IMR-90 (cell line): ENCODE data around the gene UPK1B. TPM values are rescaled to one million over a fixed set of nuclear protein-coding genes. Genes with fewer than 3 reads are reported as not detected.

Experiments
- ATAC-seq: fragments of 200-7000 bp; cut with Tn5 transposase; 2 replicates; pipeline ENCODE4 v1.9.1; 2020; ENCODE audit warnings: low read depth, mild to moderate bottlenecking, moderate library complexity
- BruUV-seq: library from RNA; stranded (reverse); fragments of 400-500 nt; replicated peaks from 2 replicates; lab custom pipeline; 2021; lab: Mats Ljungman, UMichigan
- CTCF ChIA-PET: fragments of 300-600 bp; formaldehyde crosslinking; extraction: SDS; loops from one replicate; lab custom pipeline; 2021; ENCODE audit warnings: antibody characterized with exemption; lab: Yijun Ruan, JAX
- POLR2A ChIA-PET: fragments of 300-600 bp; sonication (Branson Sonifier 250); formaldehyde crosslinking; loops from one replicate; lab custom pipeline; 2022; ENCODE audit warnings: antibody characterized with exemption; ENCODE audit not compliant: unreplicated experiment; lab: Charles Lee
- DNase-seq: peaks from one replicate; pipeline ENCODE4 v3.0.0; 2013
- H2AFZ ChIP-seq: replicated peaks from 2 replicates; pipeline ENCODE3; 2013; ENCODE audit warnings: low read length, mild to moderate bottlenecking; ENCODE audit not compliant: poor library complexity
- H2AK5ac ChIP-seq: 2 replicates; pipeline ENCODE4 v1.6.1; 2013; ENCODE audit warnings: low read depth, low read length, inconsistent platforms
- H2AK9ac ChIP-seq: replicated peaks from 2 replicates; pipeline ENCODE3; 2013; ENCODE audit warnings: mild to moderate bottlenecking, low read depth, low read length, moderate library complexity; ENCODE audit not compliant: poor library complexity
- H2BK120ac ChIP-seq: 2 replicates; pipeline ENCODE4 v1.6.1; 2013; ENCODE audit warnings: low read depth, low read length, inconsistent platforms
- H2BK15ac ChIP-seq: 3 replicates; pipeline ENCODE4 v1.6.1; 2013; ENCODE audit warnings: low read depth, low read length, inconsistent platforms
- H2BK20ac ChIP-seq: 2 replicates; pipeline ENCODE4 v1.6.1; 2013; ENCODE audit warnings: low read depth, mild to moderate bottlenecking, inconsistent platforms, low read length, moderate library complexity
- H2BK5ac ChIP-seq: 2 replicates; pipeline ENCODE4 v1.6.1; 2013; ENCODE audit warnings: mild to moderate bottlenecking, low read depth, low read length, inconsistent platforms; ENCODE audit not compliant: poor library complexity, severe bottlenecking
- H3K14ac ChIP-seq: replicated peaks from 2 replicates; pipeline ENCODE4 v1.6.1; 2013; ENCODE audit warnings: low read depth, low read length, inconsistent platforms
- H3K18ac ChIP-seq: 2 replicates; pipeline ENCODE4 v1.6.1; 2013; ENCODE audit warnings: low read depth, low read length, control low read depth
- H3K23ac ChIP-seq: 2 replicates; pipeline ENCODE4 v1.6.1; 2013; ENCODE audit warnings: low read depth, low read length, inconsistent platforms
- H3K27ac ChIP-seq: 2 replicates; pipeline ENCODE4 v1.5.1; 2013; ENCODE audit warnings: mild to moderate bottlenecking, control low read depth, low read length; ENCODE audit not compliant: insufficient read depth
- H3K27me3 ChIP-seq: 2 replicates; pipeline ENCODE4 v1.6.1; 2013; ENCODE audit warnings: low read length; ENCODE audit not compliant: control insufficient read depth, insufficient read depth
- H3K36me3 ChIP-seq: 2 replicates; pipeline ENCODE4 v1.6.1; 2013; ENCODE audit warnings: low read length, mixed read lengths; ENCODE audit not compliant: control insufficient read depth, insufficient read depth
- H3K4ac ChIP-seq: 2 replicates; pipeline ENCODE4 v1.6.1; 2013; ENCODE audit warnings: low read depth, low read length, inconsistent platforms
- H3K4me1 ChIP-seq: 2 replicates; pipeline ENCODE4 v1.6.1; 2013; ENCODE audit warnings: low read length, mixed read lengths; ENCODE audit not compliant: control insufficient read depth, insufficient read depth
- H3K4me2 ChIP-seq: 2 replicates; pipeline ENCODE4 v1.6.1; 2013; ENCODE audit warnings: low read depth, mild to moderate bottlenecking, control low read depth, low read length, moderate library complexity
- H3K4me3 ChIP-seq: 2 replicates; pipeline ENCODE4 v1.5.1; 2013; ENCODE audit warnings: low read depth, mild to moderate bottlenecking, control low read depth, low read length, moderate library complexity; ENCODE audit not compliant: insufficient read depth
- H3K56ac ChIP-seq: 2 replicates; pipeline ENCODE4 v1.6.1; 2013; ENCODE audit warnings: low read length, inconsistent platforms; ENCODE audit not compliant: insufficient read depth; ENCODE audit errors: extremely low read depth
- H3K79me1 ChIP-seq, 2 experiments: 2 replicates each; pipeline ENCODE4 v1.6.1; 2013; ENCODE audit warnings: low read length in 2 of 2, inconsistent platforms in 1 of 2, low read depth in 1 of 2
- H3K9ac ChIP-seq: 2 replicates; pipeline ENCODE4 v1.6.1; 2013; ENCODE audit warnings: low read depth, low read length, control low read depth
- H3K9me1 ChIP-seq: 2 replicates; pipeline ENCODE4 v1.6.1; 2013; ENCODE audit warnings: low read length, inconsistent platforms; ENCODE audit not compliant: insufficient read depth
- H3K9me3 ChIP-seq: 2 replicates; pipeline ENCODE4 v1.6.1; 2013; ENCODE audit warnings: low read length; ENCODE audit not compliant: control insufficient read depth, insufficient read depth
- H4K20me1 ChIP-seq: 2 replicates; pipeline ENCODE4 v1.6.1; 2013; ENCODE audit warnings: low read length, inconsistent platforms; ENCODE audit not compliant: insufficient read depth
- H4K5ac ChIP-seq: 2 replicates; pipeline ENCODE4 v1.6.1; 2013; ENCODE audit warnings: mild to moderate bottlenecking, low read depth, low read length, control low read depth
- H4K8ac ChIP-seq, 2 experiments: 2 replicates each; pipeline ENCODE4 v1.6.1; 2013; ENCODE audit warnings: low read depth in 2 of 2, low read length in 2 of 2, control low read depth in 1 of 2, inconsistent platforms in 1 of 2
- H4K91ac ChIP-seq: 2 replicates; pipeline ENCODE4 v1.6.1; 2013; ENCODE audit warnings: low read depth, low read length, inconsistent platforms; ENCODE audit not compliant: insufficient read depth
- BHLHE40 ChIP-seq: fragments of 150-350 bp; IDR thresholded peaks from 2 replicates; pipeline ENCODE4 v1.6.1; 2016; ENCODE audit warnings: mild to moderate bottlenecking, low read depth, low read length
- WGBS, 2 experiments: methylation state at CpG; one replicate each; pipeline versions ENCODE4 v1.1.5 to v1.1.7; 2013; ENCODE audit warnings: missing lambda C conversion rate in 2 of 2; ENCODE audit not compliant: insufficient read length in 1 of 2; ENCODE audit errors: extremely low coverage in 2 of 2; 5-methylcytosine and 5-hydroxymethylcytosine counted together
- dilution Hi-C: fragments of 300-500 bp; cut with HindIII; formaldehyde crosslinking; loops from one replicate; pipeline ENCODE4 v1.14.3; 2018; ENCODE audit warnings: low sequenced_read_pairs; ENCODE audit not compliant: unreplicated experiment
- in situ Hi-C: fragments of 300-500 bp; cut with MboI; formaldehyde crosslinking; loops from 3 replicates; pipeline ENCODE4 v1.14.3; 2019; ENCODE audit warnings: low sequenced_read_pairs, inconsistent platforms, mixed read lengths
- intact Hi-C: fragments of 100-400 bp; cut with micrococcal nuclease; formaldehyde crosslinking; loops from 2 replicates; pipeline ENCODE4 v1.10.0; 2022
- polyA plus RNA-seq, 3 experiments: library from polyadenylated mRNA; depleted of rRNA; stranded (reverse); fragments of >200 nt; gene quantifications; 2 replicates each; pipeline ENCODE4 v1.2.3, GENCODE V29; 2012; ENCODE audit warnings: low replicate concordance in 1 of 3
- total RNA-seq: library from RNA; depleted of rRNA; stranded (reverse); fragments of >200 nt; gene quantifications from 2 replicates; pipeline ENCODE4 v1.2.3, GENCODE V29; 2012

UPK1B gene
- total and polyA plus RNA-seq, 2 of the 4 experiments (the other 2 are of a cell fraction), result 0.36 to 0.55 TPM

DNA sequence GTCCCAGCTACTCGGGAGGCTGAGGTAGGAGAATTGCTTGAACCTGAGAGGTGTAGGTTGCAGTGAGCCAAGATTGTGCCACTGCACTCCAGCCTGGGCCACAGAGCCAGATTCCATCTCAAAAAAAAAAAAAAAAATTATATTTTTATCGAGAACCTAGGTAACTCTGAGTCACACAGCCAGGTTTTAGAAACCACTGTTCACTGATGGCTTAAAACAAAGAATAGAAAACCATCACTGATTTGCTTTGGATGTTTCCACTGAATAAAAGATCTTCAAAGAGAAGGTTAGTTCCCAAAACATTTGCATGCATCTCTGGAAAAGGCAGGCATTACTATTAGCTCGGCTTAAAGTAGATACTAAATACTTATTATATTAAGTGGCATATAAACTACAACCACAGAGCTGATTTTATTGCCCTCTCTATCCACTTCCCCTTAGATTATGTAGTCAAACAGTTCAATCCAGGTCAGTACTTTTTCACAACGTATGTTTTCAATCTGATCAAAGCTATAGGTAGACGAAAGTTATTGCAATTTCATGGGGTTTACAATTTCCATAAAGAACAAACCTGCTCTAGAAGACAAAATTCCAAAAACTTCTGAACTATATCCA is 65.9 kb downstream of the UPK1B start:
- H4K91ac ChIP-seq, result no peak overlapping the region; the same call in 1 of the 2 replicates
- peaks cover 6% of the 10 kb centered on the region; the same call in 1 of the 2 replicates for H4K20me1 ChIP-seq
- H3K9me3 ChIP-seq, result no peaks in the 10 kb centered on the region
- no peak overlapping the region for H2BK120ac ChIP-seq
- H2BK20ac ChIP-seq, result no peak overlapping the region
- CTCF ChIA-PET, result no interaction called here
- no peak overlapping the region for H2AK5ac ChIP-seq
- peaks cover 3% of the 10 kb centered on the region for H3K9me1 ChIP-seq
- ATAC-seq (no peak), DNase-seq (no peak)
- POLR2A ChIA-PET, result interaction anchor here (0.6 kb wide), 1 partner anchor 12 kb away, joined by 8 read pairs; no protein-coding TSS in a partner anchor
- no peak overlapping the region for H3K18ac ChIP-seq
- TF ChIP-seq BHLHE40, result no peak
- intact Hi-C loops (no loop called here), dilution Hi-C loops (no loop called here), in situ Hi-C loops (no loop called here)
- peak overlapping the region; percentile 100 for H3K4me2 ChIP-seq
- peak overlapping the region; percentile 65; the same call in 1 of the 2 replicates for H3K23ac ChIP-seq
- BruUV-seq, result no TSS peak
- H3K56ac ChIP-seq, result peak overlapping the region; percentile 67; the same call in 1 of the 2 replicates
- no peaks in the 10 kb centered on the region for H3K27me3 ChIP-seq
- H3K9ac ChIP-seq, result peak overlapping the region; percentile 95
- WGBS, 2 experiments, result no CpG with 5 or more reads among the region's 5 CpGs
- H3K79me1 ChIP-seq, result peaks cover 8 to 32% of the 10 kb centered on the region in 2 experiments
- peak overlapping the region; percentile 82 for H3K4me3 ChIP-seq
- no peak overlapping the region for H2AFZ ChIP-seq
- H2AK9ac ChIP-seq, result no peak overlapping the region
- peaks cover 4% of the 10 kb centered on the region for H3K36me3 ChIP-seq
- no peak overlapping the region for H4K5ac ChIP-seq
- H3K14ac ChIP-seq, result no peak overlapping the region
- no peak overlapping the region for H2BK15ac ChIP-seq
- no peak overlapping the region for H3K4ac ChIP-seq
- H3K27ac ChIP-seq, result peak overlapping the region; percentile 84; the same call in 1 of the 2 replicates
- peak overlapping the region in 1 of 2 experiments; percentile 76; a peak in 1 of 4 replicates for H4K8ac ChIP-seq
- peak overlapping the region; percentile 72 for H2BK5ac ChIP-seq
- H3K4me1 ChIP-seq, result peaks cover 5% of the 10 kb centered on the region; the same call in 1 of the 2 replicates
